ENCODE results near the gene IBA57. TPM values are rescaled to one million over a fixed set of nuclear protein-coding genes. Genes with fewer than 3 reads are reported as not detected.
A peak's percentile ranks its signal among the peaks of the same experiment; 100 is the strongest.
"Not testable (repeated sequence)": the region's sequence is repeated elsewhere in the genome, so short reads cannot be mapped to it uniquely, and the experiment has no call there.

The IBA57 gene
- total RNA-seq, 1 experiment from 2014 or later, result 0.60 TPM

DNA sequence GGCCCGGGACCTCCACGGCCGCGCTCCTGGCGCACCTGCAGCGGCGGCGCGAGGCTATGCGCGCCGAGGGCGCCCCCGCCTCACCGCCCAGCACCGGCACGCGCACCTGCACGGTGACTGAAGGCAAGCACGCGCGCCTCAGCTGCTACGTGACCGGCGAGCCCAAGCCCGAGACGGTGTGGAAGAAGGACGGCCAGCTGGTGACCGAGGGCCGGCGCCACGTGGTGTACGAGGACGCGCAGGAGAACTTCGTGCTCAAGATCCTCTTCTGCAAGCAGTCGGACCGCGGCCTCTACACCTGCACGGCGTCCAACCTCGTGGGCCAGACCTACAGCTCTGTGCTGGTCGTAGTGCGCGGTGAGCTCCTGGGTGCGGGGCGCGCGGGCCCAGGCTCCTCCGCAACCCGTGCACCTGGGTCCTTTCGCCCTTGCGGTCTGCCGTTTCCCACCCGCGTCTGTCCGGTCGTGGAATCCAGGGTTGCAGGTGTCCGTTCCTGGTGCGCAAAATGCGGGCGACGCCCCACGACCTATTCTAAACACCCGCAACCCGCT, 46.9 kb downstream of the IBA57 start:
- no peak for DNase-seq (ENCODE audit: low read depth)

- DNase-seq (ENCODE audit: low read depth), result peak; percentile 54
Observed at GRCh38 chr1:228212966-228213844, 47.6 kb downstream of the IBA57 start.

DNA sequence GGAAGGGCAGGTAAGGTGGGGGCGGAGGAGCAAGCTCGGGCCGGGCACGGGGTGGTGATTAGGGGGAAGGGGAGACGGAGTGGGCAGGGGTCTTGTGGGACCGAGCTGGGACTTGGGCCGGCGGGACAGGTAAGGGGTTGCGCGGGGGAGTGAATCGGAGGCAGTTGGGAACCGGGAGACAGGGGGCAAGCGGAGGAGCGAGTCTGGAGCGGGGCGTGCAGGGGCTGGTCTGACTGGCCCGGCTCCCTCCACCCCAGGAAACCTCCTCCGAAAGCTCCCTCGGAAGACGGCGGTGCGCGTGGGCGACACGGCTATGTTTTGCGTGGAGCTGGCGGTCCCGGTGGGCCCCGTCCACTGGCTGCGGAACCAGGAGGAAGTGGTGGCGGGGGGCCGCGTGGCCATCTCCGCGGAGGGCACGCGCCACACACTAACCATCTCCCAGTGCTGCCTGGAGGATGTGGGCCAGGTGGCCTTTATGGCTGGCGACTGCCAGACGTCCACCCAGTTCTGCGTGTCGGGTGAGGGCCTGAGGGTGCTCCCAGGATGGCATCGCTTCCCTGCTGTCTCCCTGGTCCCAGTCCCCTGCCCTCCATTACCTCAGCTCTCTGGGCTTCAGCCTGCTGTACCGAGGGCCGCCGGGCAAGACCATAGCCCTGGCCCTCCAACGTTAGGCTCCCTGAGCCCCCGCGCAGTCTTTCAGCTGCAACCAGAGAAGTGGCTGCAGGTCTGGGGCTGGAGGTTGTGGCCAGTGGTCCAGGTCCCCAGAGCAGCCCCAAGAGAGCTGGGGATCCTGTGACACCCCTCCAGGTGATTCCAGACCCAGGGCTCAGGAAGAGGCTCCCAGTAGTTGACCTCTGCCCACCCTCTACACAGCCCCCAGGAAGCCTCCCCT, 48.6 kb downstream of the IBA57 start:
- no peak for DNase-seq (ENCODE audit: low read depth)

GRCh38 chr1:228214921-228215662, 49.5 kb downstream of the IBA57 start:
- DNase-seq (ENCODE audit: low read depth), result no peak

DNA sequence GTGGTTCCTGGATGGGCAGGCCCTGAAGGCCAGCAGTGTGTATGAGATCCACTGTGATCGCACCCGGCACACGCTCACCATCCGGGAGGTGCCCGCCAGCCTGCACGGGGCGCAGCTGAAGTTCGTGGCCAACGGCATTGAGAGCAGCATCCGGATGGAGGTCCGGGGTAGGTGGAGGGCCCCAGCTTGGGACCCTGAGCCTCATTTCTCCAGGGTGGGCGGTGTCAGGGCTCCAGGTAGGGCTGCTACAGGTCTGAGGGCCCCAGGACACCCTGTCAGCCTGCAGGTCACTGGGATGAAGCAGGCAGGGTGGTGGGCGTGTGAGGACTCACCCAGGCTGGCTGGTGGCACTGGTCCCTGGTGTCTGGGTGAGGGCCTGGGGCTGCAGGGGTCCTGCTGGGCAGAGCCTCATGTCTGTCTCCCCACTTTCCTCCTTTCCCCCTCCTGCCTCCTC, 50.1 kb downstream of the IBA57 start:
- no peak for DNase-seq (ENCODE audit: low read depth)

GRCh38 chr1:228216371-228217320, 51.0 kb downstream of the IBA57 start:
- no peak for DNase-seq (ENCODE audit: low read depth)

DNA sequence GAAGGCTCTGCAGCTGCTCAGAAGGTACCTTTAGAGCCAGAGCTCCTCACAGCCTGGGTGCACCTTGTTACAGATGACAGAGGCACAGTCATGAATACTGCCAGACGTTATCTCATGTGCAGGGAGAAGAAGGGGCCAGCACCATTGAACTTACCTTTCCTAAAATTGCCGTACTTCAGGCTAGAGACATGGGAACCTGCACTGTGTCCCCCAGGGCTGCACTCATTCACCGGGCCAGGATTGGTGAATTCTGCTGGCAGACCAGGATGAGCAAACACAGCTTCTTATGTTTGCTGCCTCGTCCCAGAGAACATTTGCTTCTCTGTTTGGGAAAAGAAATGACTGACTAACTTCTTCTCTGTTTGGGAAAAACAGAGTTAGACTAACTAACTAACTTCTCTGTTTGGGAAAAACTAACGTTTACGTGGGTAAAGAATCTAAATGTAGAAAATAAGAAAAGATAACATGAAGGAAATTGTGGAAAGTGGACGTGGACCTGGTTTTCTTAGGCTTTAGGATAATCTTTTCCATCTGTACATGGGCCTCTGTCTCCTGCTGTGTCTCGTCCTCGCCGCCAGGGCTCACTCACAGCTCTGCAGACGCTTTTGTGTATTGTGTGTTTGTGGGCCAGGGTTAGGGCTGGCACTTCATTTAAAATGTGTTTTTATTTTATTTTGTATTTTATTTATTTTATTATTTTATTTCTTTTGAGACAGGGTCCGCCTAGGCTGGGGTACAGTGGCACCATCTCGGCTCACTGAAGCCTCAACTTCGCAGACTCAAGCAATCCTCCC, 52.1 kb downstream of the IBA57 start:
- DNase-seq (ENCODE audit: low read depth), result no peak

DNA sequence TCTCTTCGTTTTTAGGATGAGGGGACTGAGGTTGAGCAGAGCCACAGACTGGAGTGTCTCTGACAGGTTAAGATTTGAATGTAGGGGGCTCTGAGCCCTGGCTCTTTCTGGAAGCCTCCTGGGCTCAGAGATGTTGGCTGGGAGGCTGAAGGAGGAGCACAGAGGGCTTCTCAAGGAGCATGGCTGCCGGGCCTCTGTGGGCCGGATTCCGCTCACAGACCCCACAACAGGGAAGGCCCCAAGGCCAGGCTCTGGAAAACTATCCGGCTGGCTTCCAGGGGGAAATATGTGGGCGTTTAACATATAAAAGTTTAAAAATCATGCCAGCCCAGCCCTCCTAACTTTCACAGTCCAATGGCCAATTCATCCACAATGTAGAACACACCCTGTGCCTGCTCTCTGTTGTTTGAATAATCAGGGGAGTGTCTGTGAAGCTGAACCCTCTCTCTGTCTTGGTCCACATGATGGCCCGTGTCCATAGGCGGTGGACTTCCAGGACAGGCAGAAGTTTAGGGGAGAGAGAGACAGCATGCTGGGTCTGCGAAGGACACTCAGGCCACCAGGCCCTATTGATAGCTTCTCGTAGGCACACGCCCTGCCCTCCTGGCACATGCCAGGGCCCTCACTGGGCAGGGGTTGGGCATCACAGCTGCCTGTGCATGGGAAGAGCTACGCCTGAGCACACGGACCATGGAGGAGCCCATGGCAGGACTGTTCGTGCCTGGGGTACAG, 53.1 kb downstream of the IBA57 start:
- no peak for DNase-seq (ENCODE audit: low read depth)

GRCh38 chr1:228219245-228219961, 53.8 kb downstream of the IBA57 start:
- DNase-seq (ENCODE audit: low read depth), result no peak

- no peak for DNase-seq (ENCODE audit: low read depth)
Observed at GRCh38 chr1:228219962-228220780, 54.6 kb downstream of the IBA57 start.

DNA sequence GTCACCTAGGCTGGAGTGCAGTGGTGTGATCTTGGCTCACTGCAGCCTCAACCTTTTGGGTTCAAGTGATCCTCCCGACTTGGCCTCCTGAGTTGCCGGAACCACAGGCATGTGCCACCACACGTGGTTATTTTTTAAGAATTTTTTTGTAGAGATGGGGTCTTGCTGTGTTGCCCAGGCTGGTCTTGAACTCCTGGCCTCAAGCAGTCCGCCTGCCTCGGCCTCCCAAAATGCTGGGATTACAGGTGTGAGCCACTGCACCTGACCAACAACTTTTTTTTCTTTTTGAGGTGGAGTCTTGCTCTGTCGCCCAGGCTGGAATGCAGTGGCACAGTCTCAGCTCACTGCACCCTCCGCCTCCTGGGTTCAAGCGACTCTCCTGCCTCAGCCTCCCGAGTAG, 55.5 kb downstream of the IBA57 start:
- not testable (repeated sequence) for DNase-seq (ENCODE audit: low read depth)

GRCh38 chr1:228222548-228222947, 56.9 kb downstream of the IBA57 start:
- no peak for DNase-seq (ENCODE audit: low read depth)

DNA sequence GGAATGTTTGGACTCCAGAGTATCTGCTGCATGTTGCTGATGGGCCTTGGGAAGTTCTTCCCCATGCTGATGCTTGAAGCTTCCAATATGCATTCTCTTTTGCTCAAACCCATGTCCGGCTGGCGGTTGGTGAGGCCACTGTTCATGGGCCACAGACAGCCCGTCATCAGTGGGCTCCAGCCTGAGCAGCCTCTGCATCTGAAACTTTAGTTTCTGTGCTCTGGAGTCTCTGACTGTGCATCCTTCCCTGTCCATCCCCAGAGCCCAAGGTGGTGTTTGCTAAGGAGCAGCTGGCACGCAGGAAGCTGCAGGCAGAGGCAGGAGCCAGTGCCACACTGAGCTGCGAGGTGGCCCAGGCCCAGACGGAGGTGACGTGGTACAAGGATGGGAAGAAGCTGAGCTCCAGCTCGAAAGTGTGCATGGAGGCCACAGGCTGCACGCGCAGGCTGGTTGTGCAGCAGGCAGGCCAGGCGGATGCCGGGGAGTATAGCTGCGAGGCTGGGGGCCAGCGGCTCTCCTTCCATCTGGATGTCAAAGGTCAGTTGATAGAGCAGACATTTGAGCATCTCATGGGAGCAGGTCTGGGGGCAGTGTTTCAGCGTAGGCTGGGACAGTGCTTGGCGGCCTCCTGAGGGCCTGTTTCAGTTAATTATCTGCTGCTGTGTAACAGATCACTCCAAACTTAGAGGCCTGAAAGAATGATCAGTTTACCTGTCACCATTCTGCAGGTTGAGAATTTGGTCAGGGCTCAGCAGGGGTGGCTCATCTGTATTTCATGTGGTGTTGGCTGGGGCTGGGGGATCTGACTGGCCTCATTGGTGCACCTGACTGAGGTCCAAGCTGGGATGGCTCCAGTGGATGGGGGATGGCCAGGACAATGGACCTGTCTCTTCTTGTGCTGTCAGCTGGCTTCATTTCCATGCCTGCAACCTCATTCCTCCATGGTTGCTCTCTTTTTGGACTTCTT, 58.9 kb downstream of the IBA57 start:
- DNase-seq (ENCODE audit: low read depth), result no peak

GRCh38 chr1:228225165-228225710, 59.6 kb downstream of the IBA57 start:
- no peak for DNase-seq (ENCODE audit: low read depth)

GRCh38 chr1:228225740-228226139, 60.1 kb downstream of the IBA57 start:
- DNase-seq (ENCODE audit: low read depth), result no peak
